Heart left ventricle (tissue), 16 donors: ENCODE results near the gene HMGB1. TPM values are rescaled to one million over a fixed set of nuclear protein-coding genes. Genes with fewer than 3 reads are reported as not detected.

Experiments used
- ATAC-seq, 4 donors: fragments of 200-7000 bp; cut with Tn5 transposase; one replicate each; pipeline ENCODE4 v1.9.1; 2020 to 2022; ENCODE audit warnings: moderate library complexity in 4 of 4, mild to moderate bottlenecking in 3 of 4, moderate number of reproducible peaks in 1 of 4
- DNase-seq, 5 donors: peaks; one replicate each; pipeline ENCODE4 v3.0.0-alpha.2; 2020
- H3K27ac ChIP-seq, 12 donors: fragments of 200-600 bp; sonication (generic) in 4 of 12; one replicate each; pipeline versions ENCODE4 v1.5.0 to v1.8.0; 2016 to 2022; ENCODE audit warnings: mild to moderate bottlenecking in 2 of 12
- H3K27me3 ChIP-seq, 9 donors: fragments of 200-600 bp; sonication (generic) in 2 of 9; one replicate each; pipeline versions ENCODE4 v1.5.1 to v1.8.0; 2016 to 2022; ENCODE audit warnings: mild to moderate bottlenecking in 3 of 9
- H3K36me3 ChIP-seq, 9 donors: fragments of 200-600 bp; sonication (generic) in 2 of 9; one replicate each; pipeline versions ENCODE4 v1.5.0 to v1.8.0; 2018 to 2022; ENCODE audit warnings: mild to moderate bottlenecking in 2 of 9
- H3K4me1 ChIP-seq, 12 donors: fragments of 200-600 bp; sonication (generic) in 4 of 12; one replicate each; pipeline versions ENCODE4 v1.5.0 to v1.8.0; 2016 to 2022; ENCODE audit warnings: mild to moderate bottlenecking in 3 of 12
- H3K4me3 ChIP-seq, 12 donors: fragments of 200-600 bp; sonication (generic) in 4 of 12; one replicate each; pipeline versions ENCODE4 v1.5.0 to v1.8.0; 2017 to 2022; ENCODE audit warnings: mild to moderate bottlenecking in 9 of 12, moderate library complexity in 4 of 12
- H3K9me3 ChIP-seq, 12 donors: fragments of 200-600 bp; sonication (generic) in 4 of 12; one replicate each; pipeline versions ENCODE4 v1.5.0 to v1.8.0; 2016 to 2022; ENCODE audit warnings: mild to moderate bottlenecking in 1 of 12
- POLR2A ChIP-seq, 2 donors: fragments of 450-650 bp; IDR thresholded peaks; one replicate each; pipeline ENCODE4 v1.6.1; 2017; ENCODE audit warnings: antibody characterized with exemption in 2 of 2, mild to moderate bottlenecking in 2 of 2, moderate library complexity in 2 of 2
- WGBS, 4 donors: extraction: QIAGEN DNeasy Blood & Tissue Kit in 2 of 4; methylation state at CpG; one replicate each; pipeline versions ENCODE4 v1.1.5 to v1.1.7; 2013 to 2018; 5-methylcytosine and 5-hydroxymethylcytosine counted together
- intact Hi-C, 10 donors: fragments of 100-400 bp; cut with DNase I; formaldehyde crosslinking; loops; one replicate each; pipeline versions ENCODE4 v1.11.1 to v1.14.2; 2022
- polyA plus RNA-seq, 2 donors: library from polyadenylated mRNA; stranded (reverse); fragments of 200-250 nt; gene quantifications; one replicate each; pipeline ENCODE4 v1.2.3, GENCODE V29; 2013
- total RNA-seq, 9 donors: library from RNA; depleted of rRNA in 2 of 9; stranded (reverse); fragments of >200 nt in 2 of 9; fragmentation: NEBNext Ultra II Directional in 3 of 9; extraction: Animal tissue kit (Norgen Biotek cat#: 25700) in 3 of 9; gene quantifications; one replicate each; pipeline versions ENCODE4 v1.1.0 to v1.2.4, GENCODE V29; 2016 to 2023
- TF ChIP-seq, protein P1 (sequence below), 12 donors: fragments of 200-600 bp; sonication (generic) in 4 of 12; IDR thresholded peaks; one replicate each; pipeline versions ENCODE4 v1.5.0 to v1.8.0; 2018 to 2022; ENCODE audit warnings: antibody characterized with exemption in 12 of 12, mild to moderate bottlenecking in 5 of 12
- donor health status: ischemic (EF 13 %, LVEDD 7.1; RV severe dilation, severe dysfunction).
- donor health status: healthy with polysubstance abuse.
- donor health status: DM: no; HTN: yes; CAD: no.
- donor health status: DM: no; HTN: no; CAD: no.
- donor health status: ischemic (EF 25% LVEDD 6.9; RV normal size, moderate dysfunction).
- donor health status: ischemic (EF 25% LVEDD 5.7; RV mildly dilated, moderate dysfunction).
- donor health status: healthy.
- donor health status: DM: yes; HTN: yes; CAD: no.
- donor health status: ischemic (EF 35%, LVEDD 5.7; RV mildly dilated, moderate dysfunction).
- donor health status: nonischemic (EF 11% LVEDD 7.7; RV severe dilation, severe dysfunction).
- donor health status: DM: yes; HTN: yes; CAD: no.
- donor health status: PGD.
- donor health status: ischemic (EF 29% LVEDD 5.4; RV normal size, mild dysfunction).
- donor health status: nonischemic (EF 23%, LVEDD 6.1; RV moderate dilation, normal function).

HMGB1 gene
- total and polyA plus RNA-seq, 11 donors, result 137 to 361 (median 177) TPM

DNA sequence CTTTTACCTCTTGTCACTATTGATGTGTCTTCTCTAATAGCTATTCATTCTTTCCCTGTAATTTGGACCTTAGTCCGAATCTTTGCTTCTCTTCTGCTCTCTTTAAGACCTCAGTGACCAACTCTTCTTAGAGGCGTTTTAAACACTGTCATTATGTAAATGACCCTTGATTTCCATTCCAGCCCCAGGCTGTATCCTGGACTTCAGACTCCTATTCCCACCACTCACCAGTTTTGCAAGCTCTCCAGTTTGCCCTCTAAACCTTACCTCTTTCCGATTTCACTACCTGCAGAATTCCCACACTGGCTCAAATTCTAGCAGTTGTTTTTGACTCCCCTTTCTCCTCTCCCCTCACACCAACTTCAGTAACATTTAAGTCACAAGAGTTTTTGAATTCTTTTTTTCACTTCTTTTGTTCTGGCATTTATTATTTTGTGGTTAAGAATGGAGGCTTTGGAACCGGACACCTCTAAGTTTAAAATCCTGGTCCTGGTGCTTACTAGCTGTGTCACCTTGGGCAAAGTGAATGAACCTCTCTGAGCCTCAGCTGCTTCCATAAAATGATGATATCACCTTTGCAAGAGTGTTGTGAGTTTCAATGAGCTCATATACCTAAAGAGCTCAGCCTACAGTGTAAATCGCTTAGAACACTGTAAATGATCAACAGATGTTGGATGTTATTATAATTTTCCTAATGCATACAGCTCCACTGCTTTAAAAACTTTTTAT, 13.6 kb upstream of the HMGB1 start:
- ATAC-seq (no peak), DNase-seq (no peak)
- Histone ChIP-seq H3K36me3 (no peaks in the 10 kb centered on the region), H3K27me3 (no peaks in the 10 kb centered on the region), H3K9me3 (no peaks in the 10 kb centered on the region), H3K4me3 (no peak overlapping the region), H3K4me1 (no peaks in the 10 kb centered on the region), H3K27ac (no peak overlapping the region)
- TF ChIP-seq, protein P1, sequence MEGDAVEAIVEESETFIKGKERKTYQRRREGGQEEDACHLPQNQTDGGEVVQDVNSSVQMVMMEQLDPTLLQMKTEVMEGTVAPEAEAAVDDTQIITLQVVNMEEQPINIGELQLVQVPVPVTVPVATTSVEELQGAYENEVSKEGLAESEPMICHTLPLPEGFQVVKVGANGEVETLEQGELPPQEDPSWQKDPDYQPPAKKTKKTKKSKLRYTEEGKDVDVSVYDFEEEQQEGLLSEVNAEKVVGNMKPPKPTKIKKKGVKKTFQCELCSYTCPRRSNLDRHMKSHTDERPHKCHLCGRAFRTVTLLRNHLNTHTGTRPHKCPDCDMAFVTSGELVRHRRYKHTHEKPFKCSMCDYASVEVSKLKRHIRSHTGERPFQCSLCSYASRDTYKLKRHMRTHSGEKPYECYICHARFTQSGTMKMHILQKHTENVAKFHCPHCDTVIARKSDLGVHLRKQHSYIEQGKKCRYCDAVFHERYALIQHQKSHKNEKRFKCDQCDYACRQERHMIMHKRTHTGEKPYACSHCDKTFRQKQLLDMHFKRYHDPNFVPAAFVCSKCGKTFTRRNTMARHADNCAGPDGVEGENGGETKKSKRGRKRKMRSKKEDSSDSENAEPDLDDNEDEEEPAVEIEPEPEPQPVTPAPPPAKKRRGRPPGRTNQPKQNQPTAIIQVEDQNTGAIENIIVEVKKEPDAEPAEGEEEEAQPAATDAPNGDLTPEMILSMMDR (IDR thresholded peaks at IDR 0.05), result no peak
- no peak for TF ChIP-seq POLR2A (IDR thresholded peaks at IDR 0.05)
- WGBS, 4 donors, result 75 to 80% (median 79%) methylated on average over 5 of the region's 5 CpGs
- intact Hi-C loops, result loop anchor here in 2 of 10 donors (10.0 kb wide), 1 partner anchor 85 kb away; no protein-coding TSS in a partner anchor

DNA sequence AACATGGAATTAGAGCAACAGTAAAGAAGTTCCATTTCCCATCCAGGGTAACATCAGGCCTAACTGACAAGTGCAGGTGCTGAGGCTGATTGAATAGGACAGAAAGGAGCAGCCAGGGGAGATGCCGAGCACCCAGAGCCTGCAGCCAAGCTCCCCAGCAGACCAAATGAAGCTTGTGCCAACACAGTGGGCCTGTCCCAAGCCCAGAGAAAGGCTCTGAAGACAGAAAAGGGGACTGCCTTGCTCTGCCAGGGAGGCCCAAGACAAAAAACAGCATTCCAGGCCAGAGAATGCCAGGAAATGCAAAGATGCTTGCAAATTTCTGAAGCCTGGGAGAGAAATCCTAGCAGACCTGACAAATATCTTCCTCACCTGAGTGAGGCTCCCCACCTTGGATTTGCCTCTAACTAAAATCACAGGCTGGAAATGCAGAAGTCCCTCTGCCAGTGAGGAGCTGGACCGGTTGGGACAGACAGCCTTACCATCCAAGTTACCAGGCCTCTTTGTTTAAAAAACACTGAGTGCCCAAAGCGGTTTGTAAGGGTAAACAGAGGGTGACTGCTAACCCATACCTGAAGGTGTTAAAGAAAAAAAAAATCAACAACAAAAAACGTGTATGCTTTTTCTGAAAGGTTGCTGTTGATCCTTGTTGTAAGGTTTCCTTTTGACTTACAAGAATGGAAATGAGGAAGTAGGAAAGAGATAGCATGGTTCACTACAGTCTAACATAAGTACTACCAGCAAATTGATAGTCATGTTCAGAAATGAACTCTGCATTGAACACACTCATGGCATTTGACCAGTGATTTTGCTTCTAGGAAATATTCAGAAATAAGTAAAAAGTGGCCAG, 11.8 kb upstream of the HMGB1 start:
- no peak for DNase-seq
- TF ChIP-seq POLR2A (IDR thresholded peaks at IDR 0.05), result no peak
- TF ChIP-seq, protein P1 (IDR thresholded peaks at IDR 0.05), result no peak
- no peaks in the 10 kb centered on the region for H3K4me1 ChIP-seq
- H3K4me3 ChIP-seq, result no peak overlapping the region
- H3K27ac ChIP-seq, result no peak overlapping the region
- no peaks in the 10 kb centered on the region for H3K9me3 ChIP-seq
- no peaks in the 10 kb centered on the region for H3K27me3 ChIP-seq
- ATAC-seq, result no peak
- WGBS, 4 donors, result 76 to 82% (median 78%) methylated on average over 4 of the region's 4 CpGs
- no peaks in the 10 kb centered on the region for H3K36me3 ChIP-seq
- intact Hi-C loops, result loop anchor here in 2 of 10 donors (10.0 kb wide), 1 partner anchor 87 kb away; no protein-coding TSS in a partner anchor

DNA sequence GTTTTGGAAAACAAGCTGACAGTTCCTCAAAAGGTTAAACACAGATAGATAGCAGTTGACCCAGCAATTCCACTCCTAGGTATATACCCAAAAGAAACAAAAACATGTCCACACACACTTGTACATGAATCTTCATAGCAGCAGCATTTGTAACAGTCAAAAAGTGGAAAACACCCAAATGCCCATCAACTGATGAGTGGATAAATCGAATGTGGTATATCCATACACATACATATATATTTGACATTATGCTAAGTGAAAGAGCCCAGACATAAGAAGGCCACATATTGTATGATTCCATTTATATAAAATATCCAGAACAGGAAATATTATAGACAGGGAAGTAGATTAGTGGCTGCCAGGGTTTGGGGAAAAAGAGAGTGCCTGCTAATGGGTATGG, 7.9 kb upstream of the HMGB1 start:
- no peak for TF ChIP-seq POLR2A (IDR thresholded peaks at IDR 0.05)
- TF ChIP-seq, protein P1 (IDR thresholded peaks at IDR 0.05), result no peak
- 93 to 99% (median 98%) methylated on average over 1 of the region's 1 CpG for WGBS, 4 donors
- no peaks in the 10 kb centered on the region for H3K9me3 ChIP-seq
- no peaks in the 10 kb centered on the region for H3K27me3 ChIP-seq
- DNase-seq (no peak), ATAC-seq (no peak)
- intact Hi-C loops, result loop anchor here in 2 of 10 donors (10.0 kb wide), 1 partner anchor 91 kb away; no protein-coding TSS in a partner anchor
- no peaks in the 10 kb centered on the region for H3K36me3 ChIP-seq
- H3K4me3 ChIP-seq, result no peak overlapping the region
- H3K4me1 ChIP-seq, result no peaks in the 10 kb centered on the region
- H3K27ac ChIP-seq, result no peak overlapping the region

DNA sequence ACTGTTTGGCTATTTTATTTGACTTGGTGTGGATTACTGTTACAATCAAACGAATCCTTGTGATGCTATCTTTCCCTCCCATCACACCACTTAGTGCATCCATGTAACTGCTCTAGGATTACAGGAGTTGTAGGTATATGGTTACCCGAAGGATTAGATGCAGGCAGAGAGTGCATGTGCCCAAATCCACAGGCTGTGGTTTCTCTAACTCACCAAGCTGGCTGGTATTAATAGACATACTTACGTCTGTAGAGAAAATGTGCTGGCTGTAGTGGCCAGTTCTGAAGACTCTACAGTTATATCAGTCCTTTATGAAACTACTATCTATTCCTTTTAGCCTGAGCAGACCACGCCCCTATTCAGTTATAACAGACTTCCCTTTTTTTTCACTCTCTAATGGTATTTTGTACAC, 1.1 kb upstream of the HMGB1 start:
- DNase-seq (no peak), ATAC-seq (no peak)
- Histone ChIP-seq H3K27ac (no peak overlapping the region), H3K36me3 (peaks cover 0 to 15% (median 13%) of the 10 kb centered on the region in 9 donors), H3K27me3 (no peaks in the 10 kb centered on the region), H3K4me1 (peaks cover 2 to 33% (median 26%) of the 10 kb centered on the region in 12 donors), H3K9me3 (no peaks in the 10 kb centered on the region), H3K4me3 (no peak overlapping the region)
- intact Hi-C loops, result loop anchor here in 8 of 10 donors (2.0 to 10.0 kb wide), 14 partner anchors 45 to 578 kb away; partner anchors contain the start of genes USPL1 (in 2 of the 8), KATNAL1 (in 1 of the 8) and UBE2L5 (in 1 of the 8)
- TF ChIP-seq, protein P1 (IDR thresholded peaks at IDR 0.05), result no peak
- no peak for TF ChIP-seq POLR2A (IDR thresholded peaks at IDR 0.05)
- 33 to 49% (median 41%) methylated on average over 4 of the region's 4 CpGs for WGBS, 4 donors
